ENCODE data around the gene CASD1. TPM values are rescaled to one million over a fixed set of nuclear protein-coding genes. Genes with fewer than 3 reads are reported as not detected.

CASD1 gene
- total RNA-seq, 1 experiment from 2014 or later: 9.2 TPM

DNA sequence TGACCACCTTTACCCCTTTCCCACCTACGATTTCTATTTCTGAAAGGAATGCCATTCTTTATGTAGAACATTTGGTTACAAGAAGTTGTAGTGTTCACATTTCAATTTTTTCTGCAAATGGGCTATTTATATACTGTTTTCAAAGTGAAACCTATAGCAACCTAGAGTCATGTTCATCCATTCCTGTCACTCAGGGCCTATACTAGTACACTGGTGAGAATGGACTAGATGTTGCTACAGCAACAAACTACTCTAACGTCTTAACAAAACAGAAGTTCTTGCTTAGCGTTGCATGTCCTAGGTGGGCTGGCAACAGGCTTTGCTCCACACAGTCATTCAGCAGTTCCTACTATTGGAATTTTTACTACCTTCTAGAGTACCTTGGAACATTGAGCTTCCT lies 16.3 kb downstream of the CASD1 start:
- no peak for DNase-seq
- H3K9me3 Mint-ChIP-seq (ENCODE audit: low read depth, unreplicated experiment): no peaks in the 10 kb centered on the region

DNA sequence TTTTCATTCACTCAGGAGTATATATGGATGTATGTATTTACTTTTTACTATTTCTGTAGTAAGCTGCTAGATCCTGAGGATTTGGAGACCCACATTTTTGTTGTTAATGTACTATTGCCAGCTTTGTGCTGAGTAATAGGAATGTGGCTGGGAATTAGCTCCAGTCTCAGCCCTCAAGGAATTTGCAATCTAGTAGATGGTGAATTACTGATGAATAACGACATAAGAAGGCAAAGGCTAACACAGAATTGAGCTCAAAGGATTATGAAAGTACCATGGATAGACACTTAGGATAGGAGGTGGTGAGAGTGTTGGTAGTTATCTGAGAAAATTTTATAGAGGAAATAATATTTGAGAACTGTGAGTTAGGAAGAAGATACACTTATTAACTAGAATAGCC lies 19.9 kb downstream of the CASD1 start:
- CTCF ChIA-PET: no interaction called here
- no TSS peak for BruUV-seq (replicated peaks)
- Mint-ChIP-seq H3K9me3 (ENCODE audit: low read depth, unreplicated experiment) (no peaks in the 10 kb centered on the region), H3K27me3 (ENCODE audit: unreplicated experiment) (no peaks in the 10 kb centered on the region), H3K36me3 (ENCODE audit: insufficient read depth, unreplicated experiment) (no peaks in the 10 kb centered on the region), H3K27ac (ENCODE audit: unreplicated experiment) (no peak overlapping the region), H3K4me3 (ENCODE audit: low read depth, unreplicated experiment) (no peak overlapping the region), H3K4me1 (ENCODE audit: low read depth, unreplicated experiment) (no peaks in the 10 kb centered on the region)
- intact Hi-C loops (cut with micrococcal nuclease; ENCODE audit: unreplicated experiment): no loop called here
- no peak for DNase-seq
- TF ChIP-seq, protein P1, sequence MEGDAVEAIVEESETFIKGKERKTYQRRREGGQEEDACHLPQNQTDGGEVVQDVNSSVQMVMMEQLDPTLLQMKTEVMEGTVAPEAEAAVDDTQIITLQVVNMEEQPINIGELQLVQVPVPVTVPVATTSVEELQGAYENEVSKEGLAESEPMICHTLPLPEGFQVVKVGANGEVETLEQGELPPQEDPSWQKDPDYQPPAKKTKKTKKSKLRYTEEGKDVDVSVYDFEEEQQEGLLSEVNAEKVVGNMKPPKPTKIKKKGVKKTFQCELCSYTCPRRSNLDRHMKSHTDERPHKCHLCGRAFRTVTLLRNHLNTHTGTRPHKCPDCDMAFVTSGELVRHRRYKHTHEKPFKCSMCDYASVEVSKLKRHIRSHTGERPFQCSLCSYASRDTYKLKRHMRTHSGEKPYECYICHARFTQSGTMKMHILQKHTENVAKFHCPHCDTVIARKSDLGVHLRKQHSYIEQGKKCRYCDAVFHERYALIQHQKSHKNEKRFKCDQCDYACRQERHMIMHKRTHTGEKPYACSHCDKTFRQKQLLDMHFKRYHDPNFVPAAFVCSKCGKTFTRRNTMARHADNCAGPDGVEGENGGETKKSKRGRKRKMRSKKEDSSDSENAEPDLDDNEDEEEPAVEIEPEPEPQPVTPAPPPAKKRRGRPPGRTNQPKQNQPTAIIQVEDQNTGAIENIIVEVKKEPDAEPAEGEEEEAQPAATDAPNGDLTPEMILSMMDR (IDR thresholded peaks at IDR 0.05; ENCODE audit: unreplicated experiment): no peak

More for the DNA sequence above, 16.3 kb downstream of the CASD1 start:
- no peaks in the 10 kb centered on the region for H3K4me1 Mint-ChIP-seq (ENCODE audit: low read depth, unreplicated experiment)
- H3K27ac Mint-ChIP-seq (ENCODE audit: unreplicated experiment): no peak overlapping the region
- H3K27me3 Mint-ChIP-seq (ENCODE audit: unreplicated experiment): no peaks in the 10 kb centered on the region
- no TSS peak for BruUV-seq (replicated peaks)
- CTCF ChIA-PET: no interaction called here
- no peak overlapping the region for H3K4me3 Mint-ChIP-seq (ENCODE audit: low read depth, unreplicated experiment)
- H3K36me3 Mint-ChIP-seq (ENCODE audit: insufficient read depth, unreplicated experiment): no peaks in the 10 kb centered on the region
- intact Hi-C loops (cut with micrococcal nuclease; ENCODE audit: unreplicated experiment): no loop called here
- TF ChIP-seq, protein P1 (IDR thresholded peaks at IDR 0.05; ENCODE audit: unreplicated experiment): no peak

DNA sequence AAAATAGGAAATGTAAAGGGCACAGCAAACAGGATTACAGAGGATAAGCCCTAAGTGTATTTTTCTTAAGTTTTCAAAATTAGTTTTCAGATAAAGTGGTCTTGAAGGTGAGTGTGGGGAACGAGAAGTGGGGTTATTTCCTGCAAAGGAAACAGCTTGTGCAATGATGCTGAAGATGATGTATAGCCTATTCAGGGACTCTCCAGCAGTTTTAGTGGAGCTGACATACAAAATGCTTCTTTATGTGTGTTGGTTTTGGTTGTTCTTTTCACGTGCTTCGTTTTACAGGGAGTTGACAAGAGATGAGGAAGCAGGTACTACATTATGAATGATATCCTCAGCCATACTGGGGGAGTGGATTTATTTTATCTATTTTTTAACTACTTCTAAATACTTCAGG lies 20.5 kb downstream of the CASD1 start:
- CTCF ChIA-PET: no interaction called here
- no peaks in the 10 kb centered on the region for H3K9me3 Mint-ChIP-seq (ENCODE audit: low read depth, unreplicated experiment)
- no peaks in the 10 kb centered on the region for H3K27me3 Mint-ChIP-seq (ENCODE audit: unreplicated experiment)
- no peak for DNase-seq
- H3K36me3 Mint-ChIP-seq (ENCODE audit: insufficient read depth, unreplicated experiment): no peaks in the 10 kb centered on the region
- intact Hi-C loops (cut with micrococcal nuclease; ENCODE audit: unreplicated experiment): no loop called here
- BruUV-seq (replicated peaks): no TSS peak
- H3K4me1 Mint-ChIP-seq (ENCODE audit: low read depth, unreplicated experiment): no peaks in the 10 kb centered on the region
- TF ChIP-seq, protein P1 (IDR thresholded peaks at IDR 0.05; ENCODE audit: unreplicated experiment): no peak
- H3K4me3 Mint-ChIP-seq (ENCODE audit: low read depth, unreplicated experiment): no peak overlapping the region
- H3K27ac Mint-ChIP-seq (ENCODE audit: unreplicated experiment): no peak overlapping the region

DNA sequence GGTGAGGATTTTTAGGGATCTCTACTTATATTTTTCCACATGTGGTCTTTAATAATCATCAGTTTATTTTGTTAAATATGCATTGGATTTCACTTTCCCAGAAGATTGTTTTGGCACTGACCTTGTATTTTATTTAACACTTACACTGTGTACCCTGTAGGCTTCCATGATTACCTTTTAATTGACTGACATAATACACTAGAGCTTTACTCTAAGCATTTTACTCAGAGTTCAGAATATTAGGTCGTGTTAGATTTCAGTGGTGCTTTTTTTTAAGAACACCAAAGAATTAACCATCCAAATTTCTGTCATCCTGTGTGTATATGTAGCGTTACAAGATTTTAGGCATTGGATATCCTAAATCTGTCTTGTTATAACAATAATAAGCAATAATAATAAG lies 23.1 kb downstream of the CASD1 start:
- Mint-ChIP-seq H3K4me1 (ENCODE audit: low read depth, unreplicated experiment) (no peaks in the 10 kb centered on the region), H3K36me3 (ENCODE audit: insufficient read depth, unreplicated experiment) (no peaks in the 10 kb centered on the region), H3K27ac (ENCODE audit: unreplicated experiment) (no peak overlapping the region), H3K27me3 (ENCODE audit: unreplicated experiment) (no peaks in the 10 kb centered on the region), H3K9me3 (ENCODE audit: low read depth, unreplicated experiment) (no peaks in the 10 kb centered on the region), H3K4me3 (ENCODE audit: low read depth, unreplicated experiment) (no peak overlapping the region)
- CTCF ChIA-PET: interaction anchor here (0.5 kb wide), 1 partner anchor 875 kb away, joined by 3 read pairs; no protein-coding TSS in a partner anchor
- DNase-seq: no peak
- no TSS peak for BruUV-seq (replicated peaks)
- TF ChIP-seq, protein P1 (IDR thresholded peaks at IDR 0.05; ENCODE audit: unreplicated experiment): no peak
- intact Hi-C loops (cut with micrococcal nuclease; ENCODE audit: unreplicated experiment): no loop called here
